K562 (cell line): ENCODE results near the gene TICAM1. TPM values are rescaled to one million over a fixed set of nuclear protein-coding genes. Genes with fewer than 3 reads are reported as not detected.
A peak's percentile ranks its signal among the peaks of the same experiment; 100 is the strongest.

ENCODE experiments used
- ATAC-seq: fragments of 200-7000 bp; cut with Tn5 transposase; 3 replicates; pipeline ENCODE4 v1.9.1; 2020; ENCODE audit warnings: moderate library complexity
- BruUV-seq: library from RNA; stranded (reverse); fragments of 400-500 nt; replicated peaks from 2 replicates; lab custom pipeline; 2021; lab: Mats Ljungman, UMichigan
- CTCF ChIA-PET: fragments of 300-600 bp; formaldehyde crosslinking; extraction: SDS; loops from one replicate; lab custom pipeline; 2021; ENCODE audit warnings: low intra/inter-chr PET ratio; lab: Yijun Ruan, JAX
- POLR2A ChIA-PET: fragments of 300-600, 350-650 bp; sonication (Branson Sonifier 250); formaldehyde crosslinking; extraction: SDS; loops from one replicate; lab custom pipeline; 2021; ENCODE audit warnings: antibody characterized with exemption, inconsistent platforms; lab: Yijun Ruan, JAX
- DNase-seq, 4 experiments: peaks; one replicate each; pipeline versions ENCODE4 v3.0.0 to v3.0.0-alpha.2; 2011 to 2018; ENCODE audit warnings: low spot score in 3 of 4, mixed read lengths in 3 of 4; ENCODE audit errors: extremely low read depth in 1 of 4
- FAIRE-seq: peaks from 2 replicates; lab custom pipeline; 2011; peaks lifted over from hg19 to GRCh38; lab: Jason Lieb, UNC
- H2AFZ ChIP-seq: 2 replicates; pipeline ENCODE4 v1.6.0; 2011; ENCODE audit warnings: low read depth, low read length, control low read depth, inconsistent platforms
- H3K27ac ChIP-seq: fragments of 200-600 bp; 3 replicates; pipeline ENCODE4 v1.8.0; 2011; ENCODE audit warnings: low read depth, mild to moderate bottlenecking, control low read depth, inconsistent platforms, low read length, moderate library complexity, mixed read lengths; ENCODE audit errors: extremely low read depth
- H3K27me3 ChIP-seq, 2 experiments: fragments of 300-600 bp in 1 of 2; 2 replicates in 1 of 2; 3 replicates in 1 of 2; pipeline versions ENCODE4 v1.6.0 to v1.8.0; 2011; ENCODE audit warnings: inconsistent platforms in 2 of 2, low read length in 2 of 2, mild to moderate bottlenecking in 1 of 2, mixed read lengths in 1 of 2, moderate library complexity in 1 of 2; ENCODE audit not compliant: control insufficient read depth in 2 of 2, insufficient read depth in 2 of 2
- H3K36me3 ChIP-seq: fragments of 300-600 bp; 3 replicates; pipeline ENCODE4 v1.8.0; 2011; ENCODE audit warnings: mild to moderate bottlenecking, low read length, inconsistent platforms; ENCODE audit not compliant: control insufficient read depth, insufficient read depth
- H3K4me1 ChIP-seq, 2 experiments: fragments of 200-600 bp in 1 of 2; replicated peaks in 1 of 2; 2 replicates in 1 of 2; 3 replicates in 1 of 2; pipeline versions ENCODE4 v1.5.1 to v1.8.0; 2011; ENCODE audit warnings: inconsistent platforms in 2 of 2, low read length in 2 of 2, mild to moderate bottlenecking in 1 of 2, mixed read lengths in 1 of 2, moderate library complexity in 1 of 2; ENCODE audit not compliant: control insufficient read depth in 2 of 2, insufficient read depth in 2 of 2
- H3K4me2 ChIP-seq: 2 replicates; pipeline ENCODE4 v1.6.1; 2011; ENCODE audit warnings: low read length, control low read depth, inconsistent platforms, mixed read lengths; ENCODE audit not compliant: insufficient read depth
- H3K4me3 ChIP-seq: fragments of 200-600 bp; sonication (generic), shearing (Covaris generic); 2 replicates; pipeline ENCODE4 v1.5.1; 2016; ENCODE audit warnings: control low read depth, inconsistent platforms
- H3K79me2 ChIP-seq: fragments of 200-600 bp; 3 replicates; pipeline ENCODE4 v1.8.0; 2011; ENCODE audit warnings: low read length, inconsistent platforms; ENCODE audit not compliant: control insufficient read depth, insufficient read depth
- H3K9ac ChIP-seq, 2 experiments: 2 replicates each; pipeline versions ENCODE4 v1.6.0 to v1.6.1; 2011; ENCODE audit warnings: low read depth in 2 of 2, low read length in 2 of 2, control low read depth in 1 of 2, inconsistent platforms in 1 of 2, mild to moderate bottlenecking in 1 of 2, mixed read lengths in 1 of 2; ENCODE audit not compliant: insufficient read depth in 1 of 2
- H3K9me1 ChIP-seq: one replicate; pipeline ENCODE4 v1.6.0; 2011; ENCODE audit warnings: inconsistent platforms, mild to moderate bottlenecking, low read length, moderate library complexity; ENCODE audit not compliant: control insufficient read depth, insufficient read depth
- H3K9me3 ChIP-seq: replicated peaks from 2 replicates; pipeline ENCODE4 v1.5.1; 2011; ENCODE audit warnings: low read depth, low read length, inconsistent platforms; ENCODE audit not compliant: control insufficient read depth, insufficient read depth
- H4K20me1 ChIP-seq: replicated peaks from 2 replicates; pipeline ENCODE4 v1.6.1; 2011; ENCODE audit warnings: low read length, inconsistent platforms, mixed read lengths; ENCODE audit not compliant: control insufficient read depth, insufficient read depth
- EGR1 ChIP-seq: fragments of 450-650 bp; conservative IDR thresholded peaks from 2 replicates; pipeline ENCODE4 v1.6.1; 2017; ENCODE audit warnings: mild to moderate bottlenecking
- HMBOX1 ChIP-seq: sonication (generic); IDR thresholded peaks from 2 replicates; pipeline ENCODE4 v1.6.1; 2016
- NR2C2 ChIP-seq, 2 experiments: fragments of 200-800 bp in 1 of 2; sonication (Bioruptor generic) in 1 of 2; sonication (generic) in 1 of 2; formaldehyde crosslinking in 1 of 2; IDR thresholded peaks; 2 replicates each; pipeline versions ENCODE4 v1.6.1 to v1.8.0; 2016 to 2022; ENCODE audit warnings: mild to moderate bottlenecking in 1 of 2, missing compliant biosample characterization in 1 of 2, missing genetic modification characterization in 1 of 2, missing genetic modification reagents in 1 of 2
- NR3C1 ChIP-seq: sonication (generic); formaldehyde crosslinking; IDR thresholded peaks from 2 replicates; pipeline ENCODE4 v1.8.1; 2022; ENCODE audit warnings: missing genetic modification reagents
- RB1 ChIP-seq: fragments of 450-650 bp; IDR thresholded peaks from 2 replicates; pipeline ENCODE4 v1.6.1; 2017; ENCODE audit warnings: low read depth, mild to moderate bottlenecking
- RBM25 ChIP-seq: fragments of 200-400 bp; formaldehyde crosslinking; IDR thresholded peaks from 2 replicates; pipeline ENCODE4 v1.6.1; 2018; ENCODE audit warnings: low read length, low read depth, moderate library complexity; ENCODE audit not compliant: severe bottlenecking
- ZFP36 ChIP-seq: fragments of 150-350 bp; IDR thresholded peaks from 2 replicates; pipeline ENCODE4 v1.6.1; 2018; ENCODE audit warnings: low read length, low read depth; ENCODE audit not compliant: partially characterized antibody
- ZNF121 ChIP-seq: sonication (generic); formaldehyde crosslinking; conservative IDR thresholded peaks from 2 replicates; pipeline ENCODE4 v1.8.0; 2022; ENCODE audit warnings: missing genetic modification reagents
- ZNF408 ChIP-seq: fragments of 250-450 bp; sonication (Bioruptor Pico); IDR thresholded peaks from 2 replicates; pipeline ENCODE4 v1.4.0; 2020; ENCODE audit warnings: low read depth, mild to moderate bottlenecking, moderate library complexity
- WGBS: fragments of 100-300 bp; shearing (Covaris generic); methylation state at CpG from one replicate; pipeline ENCODE4 v1.1.6; 2016; ENCODE audit warnings: low coverage, mixed read lengths; ENCODE audit not compliant: insufficient coverage; ENCODE audit errors: missing lambda C conversion rate; 5-methylcytosine and 5-hydroxymethylcytosine counted together
- in situ Hi-C: fragments of 300-500 bp; cut with MboI; formaldehyde crosslinking; loops from 4 replicates; pipeline ENCODE4 v1.15.0; 2018; ENCODE audit warnings: inconsistent platforms, mixed read lengths
- intact Hi-C: fragments of 100-400 bp; cut with micrococcal nuclease; formaldehyde crosslinking; loops from 2 replicates; pipeline ENCODE4 v1.14.2; 2022
- polyA plus RNA-seq, 8 experiments: library from polyadenylated mRNA; depleted of rRNA in 4 of 8; stranded (reverse) in 5 of 8; unstranded in 3 of 8; fragments of >200 nt; fragmentation: Nextera tagmentation in 2 of 8; fragmentation: Illumina TruSeq in 1 of 8; extraction: Ambion mirVana in 2 of 8; extraction: Trizol in 1 of 8; gene quantifications; 2 replicates each; pipeline versions ENCODE4 v1.2.1 to v1.2.3, GENCODE V29; 2011 to 2014; ENCODE audit warnings: inconsistent platforms in 1 of 8, missing spikeins in 1 of 8
- total RNA-seq, 7 experiments: library from RNA; depleted of rRNA in 6 of 7; stranded (reverse); fragments of >200 nt in 6 of 7; fragmentation: Illumina TruSeq in 2 of 7; extraction: Trizol in 2 of 7; gene quantifications; 2 replicates each; pipeline versions ENCODE4 v1.2.1 to v1.2.3, GENCODE V29; 2011 to 2021; ENCODE audit warnings: low replicate concordance in 1 of 7

The TICAM1 gene
- total and polyA plus RNA-seq, 9 of the 15 experiments (the other 6 are each of a cell fraction or from before 2014, with no cell fraction given), result 0.07 to 11.6 (median 1.5) TPM

- peak; percentile 80; the same call in 1 of the 2 replicates for TF ChIP-seq RB1
- TF ChIP-seq NR3C1 (CRISPR knock-in tag), result no peak
- peak; percentile 16; the same call in 1 of the 2 replicates for TF ChIP-seq EGR1
- TF ChIP-seq NR2C2 (CRISPR knock-in tag; IDR thresholded peaks at IDR 0.05), result 0 out of 2 replicates have a peak, but pooled peaks have one; percentile 42
- no peak for TF ChIP-seq NR2C2 (tag; IDR thresholded peaks at IDR 0.05)
- TF ChIP-seq HMBOX1, result no peak
These were observed 27.5 kb downstream of the TICAM1 start (continued) for GRCh38 chr19:4803736-4804695.

DNA sequence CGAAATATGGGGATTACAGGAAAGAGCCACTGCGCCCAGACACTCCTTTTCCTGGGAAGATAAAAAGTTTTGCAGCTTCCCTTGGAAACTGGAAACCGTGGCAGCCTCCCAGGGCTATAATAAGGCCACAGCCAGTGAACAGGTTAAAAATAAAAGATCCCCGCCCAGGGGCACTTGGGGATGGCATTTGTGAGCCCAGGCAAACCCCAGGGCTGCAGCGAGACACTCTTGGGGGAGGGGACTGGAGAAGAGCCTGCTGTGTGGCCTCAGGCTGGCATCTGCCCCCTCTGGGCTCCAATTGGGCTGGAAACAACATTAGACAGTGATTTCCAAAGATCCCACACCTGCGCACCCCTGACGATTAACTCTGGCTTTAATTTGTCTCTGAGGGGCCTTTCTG is 28.8 kb downstream of the TICAM1 start:
- Histone ChIP-seq H3K4me1 (peaks cover 0 to 14% of the 10 kb centered on the region in 2 experiments; a peak in 3 of 5 replicates), H2AFZ (no peak overlapping the region), H3K27me3 (no peaks in the 10 kb centered on the region), H3K4me2 (no peak overlapping the region), H3K9ac (no peak overlapping the region), H3K9me1 (no peaks in the 10 kb centered on the region), H3K79me2 (no peaks in the 10 kb centered on the region), H4K20me1 (no peaks in the 10 kb centered on the region), H3K4me3 (no peak overlapping the region), H3K27ac (no peak overlapping the region), H3K36me3 (no peaks in the 10 kb centered on the region), H3K9me3 (no peaks in the 10 kb centered on the region)
- CTCF ChIA-PET, result interaction anchor here (0.7 to 3.3 kb wide), 3 partner anchors 69 to 227 kb away, joined by 4 to 35 read pairs (median 6); no protein-coding TSS in a partner anchor
- peak; percentile 30 for TF ChIP-seq RBM25
- 0 out of 2 replicates have a peak, but pooled peaks have one; percentile 3 for TF ChIP-seq ZNF121 (CRISPR knock-in tag)
- no peak for TF ChIP-seq ZNF408 (CRISPR knock-in tag)
- TF ChIP-seq ZFP36, result peak; percentile 55
- intact Hi-C loops, result no loop called here
- BruUV-seq, result no TSS peak
- DNase-seq (no peak), FAIRE-seq (no peak), ATAC-seq (no peak)
- POLR2A ChIA-PET, result no interaction called here
- 45% methylated on average over 7 of the region's 7 CpGs for WGBS
- in situ Hi-C loops, result no loop called here
